Chondrocyte (in vitro differentiated cells): Measurements from ENCODE around the gene LIPJ. TPM values are rescaled to one million over a fixed set of nuclear protein-coding genes. Genes with fewer than 3 reads are reported as not detected.

Experiments used
- DNase-seq: peaks from one replicate; pipeline ENCODE4 v3.0.0; 2021; ENCODE audit warnings: mixed read lengths, low spot score
- H3K27ac Mint-ChIP-seq: one replicate; pipeline ENCODE4 v1.8.0; 2021; ENCODE audit warnings: mild to moderate bottlenecking, moderate library complexity, mixed read lengths; ENCODE audit not compliant: unreplicated experiment
- H3K27me3 Mint-ChIP-seq: 2 replicates; pipeline ENCODE4 v1.8.0; 2021; ENCODE audit warnings: low read depth, mixed read lengths
- H3K36me3 Mint-ChIP-seq: 2 replicates; pipeline ENCODE4 v1.8.0; 2021; ENCODE audit warnings: low read depth, mixed read lengths
- H3K4me1 Mint-ChIP-seq: 2 replicates; pipeline ENCODE4 v1.8.0; 2021; ENCODE audit warnings: low read depth, mild to moderate bottlenecking, mixed read lengths
- H3K4me3 Mint-ChIP-seq: one replicate; pipeline ENCODE4 v1.8.0; 2021; ENCODE audit warnings: mild to moderate bottlenecking, moderate library complexity, mixed read lengths; ENCODE audit not compliant: unreplicated experiment
- H3K9me3 Mint-ChIP-seq: 2 replicates; pipeline ENCODE4 v1.8.0; 2021; ENCODE audit warnings: low read depth, mixed read lengths
- CTCF ChIP-seq: fragments of 200-600 bp; sonication (generic); IDR thresholded peaks from 2 replicates; pipeline ENCODE4 v1.5.0; 2021; ENCODE audit warnings: antibody characterized with exemption, mild to moderate bottlenecking, moderate library complexity
- total RNA-seq: library from RNA; stranded (reverse); gene quantifications from 3 replicates; pipeline ENCODE4 v1.2.1, GENCODE V29; 2021

Gene LIPJ
- total RNA-seq, 1 donor from 2014 or later = not detected

- Mint-ChIP-seq H3K27me3 (peaks cover 2% of the 10 kb centered on the region), H3K9me3 (peaks cover 17% of the 10 kb centered on the region), H3K27ac (no peak overlapping the region), H3K36me3 (no peaks in the 10 kb centered on the region), H3K4me1 (no peaks in the 10 kb centered on the region), H3K4me3 (no peak overlapping the region)
- no peak for DNase-seq
- no peak for TF ChIP-seq CTCF
These were observed 38.3 kb downstream of the LIPJ start for GRCh38 chr10:88624840-88625239.

GRCh38 chr10:88640186-88640585, 53.6 kb downstream of the LIPJ start:
- H3K36me3 Mint-ChIP-seq = peaks cover 13% of the 10 kb centered on the region
- no peak overlapping the region for H3K27ac Mint-ChIP-seq
- no peak overlapping the region for H3K4me3 Mint-ChIP-seq
- no peak for DNase-seq
- no peaks in the 10 kb centered on the region for H3K4me1 Mint-ChIP-seq
- peaks cover 31% of the 10 kb centered on the region for H3K9me3 Mint-ChIP-seq
- peaks cover 7% of the 10 kb centered on the region for H3K27me3 Mint-ChIP-seq
- no peak for TF ChIP-seq CTCF

GRCh38 chr10:88642209-88642608, 55.6 kb downstream of the LIPJ start:
- no peaks in the 10 kb centered on the region for H3K27me3 Mint-ChIP-seq
- TF ChIP-seq CTCF = no peak
- DNase-seq = no peak
- H3K9me3 Mint-ChIP-seq = peaks cover 17% of the 10 kb centered on the region
- H3K4me3 Mint-ChIP-seq = no peak overlapping the region
- peaks cover 4% of the 10 kb centered on the region for H3K4me1 Mint-ChIP-seq
- H3K27ac Mint-ChIP-seq = no peak overlapping the region
- peaks cover 7% of the 10 kb centered on the region for H3K36me3 Mint-ChIP-seq

- no peak overlapping the region for H3K4me3 Mint-ChIP-seq
- no peak for TF ChIP-seq CTCF
- no peaks in the 10 kb centered on the region for H3K27me3 Mint-ChIP-seq
- peaks cover 6% of the 10 kb centered on the region for H3K4me1 Mint-ChIP-seq
- peaks cover 4% of the 10 kb centered on the region for H3K36me3 Mint-ChIP-seq
- no peak overlapping the region for H3K27ac Mint-ChIP-seq
- peaks cover 10% of the 10 kb centered on the region for H3K9me3 Mint-ChIP-seq
- DNase-seq = no peak
These were observed 56.4 kb downstream of the LIPJ start for GRCh38 chr10:88642963-88643362.

- no peaks in the 10 kb centered on the region for H3K27me3 Mint-ChIP-seq
- no peaks in the 10 kb centered on the region for H3K9me3 Mint-ChIP-seq
- TF ChIP-seq CTCF = no peak
- peaks cover 21% of the 10 kb centered on the region for H3K4me1 Mint-ChIP-seq
- no peak overlapping the region for H3K4me3 Mint-ChIP-seq
- H3K36me3 Mint-ChIP-seq = no peaks in the 10 kb centered on the region
- no peak overlapping the region for H3K27ac Mint-ChIP-seq
- DNase-seq = no peak
These were observed 60.6 kb downstream of the LIPJ start for GRCh38 chr10:88647061-88647615.
